H9 (cell line): ENCODE data around the gene OSBPL9. TPM values are rescaled to one million over a fixed set of nuclear protein-coding genes. Genes with fewer than 3 reads are reported as not detected.

Experiments used
- DNase-seq: peaks from one replicate; pipeline ENCODE4 v3.0.0-alpha.2; 2017
- H2AFZ ChIP-seq: one replicate; pipeline ENCODE4 v1.6.1; 2013; ENCODE audit warnings: mild to moderate bottlenecking, low read length, control low read depth, moderate library complexity
- H2AK5ac ChIP-seq: 2 replicates; pipeline ENCODE4 v1.6.1; 2013; ENCODE audit warnings: low read length, control low read depth, mixed read lengths; ENCODE audit not compliant: insufficient read length
- H2BK120ac ChIP-seq: one replicate; pipeline ENCODE4 v1.6.1; 2013; ENCODE audit warnings: low read depth, mild to moderate bottlenecking, low read length, control low read depth, inconsistent platforms; ENCODE audit not compliant: poor library complexity, severe bottlenecking
- H2BK12ac ChIP-seq: 2 replicates; pipeline ENCODE4 v1.6.1; 2013; ENCODE audit warnings: low read length, control low read depth, mixed read lengths, low read depth; ENCODE audit not compliant: insufficient read length
- H2BK15ac ChIP-seq: 2 replicates; pipeline ENCODE4 v1.6.1; 2013; ENCODE audit warnings: low read depth, low read length, control low read depth
- H2BK20ac ChIP-seq: one replicate; pipeline ENCODE4 v1.6.1; 2013; ENCODE audit warnings: low read depth, mild to moderate bottlenecking, low read length, control low read depth, inconsistent platforms; ENCODE audit not compliant: poor library complexity, severe bottlenecking
- H2BK5ac ChIP-seq: 2 replicates; pipeline ENCODE4 v1.6.1; 2013; ENCODE audit warnings: low read length, control low read depth, mixed read lengths; ENCODE audit not compliant: insufficient read length
- H3K14ac ChIP-seq: 2 replicates; pipeline ENCODE4 v1.6.1; 2013; ENCODE audit warnings: low read length, control low read depth; ENCODE audit not compliant: insufficient read depth
- H3K18ac ChIP-seq: 2 replicates; pipeline ENCODE4 v1.6.1; 2013; ENCODE audit warnings: low read depth, mild to moderate bottlenecking, mixed read lengths, low read length, control low read depth; ENCODE audit not compliant: insufficient read length
- H3K23ac ChIP-seq: 2 replicates; pipeline ENCODE4 v1.6.1; 2013; ENCODE audit warnings: low read length, control low read depth, mixed read lengths, low read depth; ENCODE audit not compliant: insufficient read length
- H3K23me2 ChIP-seq: 2 replicates; pipeline ENCODE4 v1.6.1; 2013; ENCODE audit warnings: low read depth, mild to moderate bottlenecking, mixed read lengths, low read length, control low read depth; ENCODE audit not compliant: insufficient read length, poor library complexity, severe bottlenecking
- H3K27ac ChIP-seq: 2 replicates; pipeline ENCODE4 v1.5.1; 2013; ENCODE audit warnings: low read length, control low read depth, mixed read lengths, low read depth; ENCODE audit not compliant: insufficient read length
- H3K27me3 ChIP-seq: 2 replicates; pipeline ENCODE4 v1.6.1; 2013; ENCODE audit warnings: low read length, control low read depth, inconsistent platforms; ENCODE audit not compliant: insufficient read depth
- H3K4ac ChIP-seq: 2 replicates; pipeline ENCODE4 v1.6.1; 2013; ENCODE audit warnings: low read depth, mild to moderate bottlenecking, control low read depth, inconsistent platforms, low read length, moderate library complexity
- H3K4me1 ChIP-seq: 2 replicates; pipeline ENCODE4 v1.6.1; 2013; ENCODE audit warnings: low read length, control low read depth, inconsistent platforms; ENCODE audit not compliant: insufficient read depth
- H3K4me2 ChIP-seq: 2 replicates; pipeline ENCODE4 v1.6.1; 2013; ENCODE audit warnings: low read length, control low read depth, mixed read lengths; ENCODE audit not compliant: insufficient read length, insufficient read depth
- H3K56ac ChIP-seq: 2 replicates; pipeline ENCODE4 v1.6.1; 2013; ENCODE audit warnings: low read depth, mild to moderate bottlenecking, mixed read lengths, low read length, control low read depth; ENCODE audit not compliant: insufficient read length
- H3K79me1 ChIP-seq: 2 replicates; pipeline ENCODE4 v1.6.1; 2013; ENCODE audit warnings: low read depth, mild to moderate bottlenecking, moderate library complexity, low read length, control low read depth, inconsistent platforms; ENCODE audit not compliant: insufficient read depth, poor library complexity, severe bottlenecking
- H3K79me2 ChIP-seq: 2 replicates; pipeline ENCODE4 v1.6.1; 2013; ENCODE audit warnings: low read length, control low read depth, inconsistent platforms; ENCODE audit not compliant: insufficient read depth
- H3K9ac ChIP-seq: 2 replicates; pipeline ENCODE4 v1.6.1; 2013; ENCODE audit warnings: low read length, control low read depth, mixed read lengths; ENCODE audit not compliant: insufficient read length; ENCODE audit errors: extremely low read depth
- H3K9me3 ChIP-seq: one replicate; pipeline ENCODE4 v1.6.1; 2013; ENCODE audit warnings: low read depth, low read length, inconsistent platforms; ENCODE audit not compliant: control insufficient read depth
- H3T11ph ChIP-seq: one replicate; pipeline ENCODE4 v1.6.1; 2013; ENCODE audit warnings: mild to moderate bottlenecking, low read length, control low read depth, inconsistent platforms
- H4K20me1 ChIP-seq: one replicate; pipeline ENCODE4 v1.6.1; 2013; ENCODE audit not compliant: control insufficient read depth, insufficient read length, insufficient read depth
- H4K5ac ChIP-seq: 2 replicates; pipeline ENCODE4 v1.6.1; 2013; ENCODE audit warnings: low read depth, mild to moderate bottlenecking, mixed read lengths, low read length, control low read depth; ENCODE audit not compliant: insufficient read length
- H4K8ac ChIP-seq: replicated peaks from 2 replicates; pipeline ENCODE4 v1.6.1; 2013; ENCODE audit warnings: low read length, control low read depth, mixed read lengths, low read depth; ENCODE audit not compliant: insufficient read length
- H4K91ac ChIP-seq: 2 replicates; pipeline ENCODE4 v1.6.1; 2013; ENCODE audit warnings: low read depth, mild to moderate bottlenecking, moderate library complexity, mixed read lengths, low read length, control low read depth; ENCODE audit not compliant: insufficient read length
- H3K27ac Mint-ChIP-seq, 3 experiments: 2 replicates in 2 of 3; 3 replicates in 1 of 3; pipeline ENCODE4 v1.8.0; 2020 to 2021; ENCODE audit warnings: mixed read lengths in 3 of 3, mild to moderate bottlenecking in 1 of 3, moderate library complexity in 1 of 3
- H3K27me3 Mint-ChIP-seq: 2 replicates; pipeline ENCODE4 v1.8.0; 2021; ENCODE audit warnings: low read depth, mild to moderate bottlenecking, moderate library complexity, mixed read lengths
- H3K36me3 Mint-ChIP-seq, 3 experiments: 2 replicates in 2 of 3; 3 replicates in 1 of 3; pipeline ENCODE4 v1.8.0; 2020 to 2021; ENCODE audit warnings: low read depth in 3 of 3, mixed read lengths in 3 of 3; ENCODE audit not compliant: insufficient read depth in 1 of 3
- H3K4me1 Mint-ChIP-seq, 2 experiments: 2 replicates each; pipeline ENCODE4 v1.8.0; 2020; ENCODE audit warnings: mixed read lengths in 2 of 2
- H3K4me3 Mint-ChIP-seq, 2 experiments: 2 replicates in 1 of 2; 3 replicates in 1 of 2; pipeline ENCODE4 v1.8.0; 2020 to 2021; ENCODE audit warnings: mild to moderate bottlenecking in 2 of 2, mixed read lengths in 2 of 2, moderate library complexity in 1 of 2
- H3K9me3 Mint-ChIP-seq, 2 experiments: 2 replicates in 1 of 2; 3 replicates in 1 of 2; pipeline ENCODE4 v1.8.0; 2020; ENCODE audit warnings: mild to moderate bottlenecking in 2 of 2, mixed read lengths in 2 of 2, moderate library complexity in 1 of 2
- WGBS: extraction: QIAGEN DNeasy Blood & Tissue Kit; methylation state at CpG from one replicate; pipeline ENCODE4 v1.1.7; 2013; ENCODE audit warnings: missing lambda C conversion rate, low lambda C conversion rate, mixed read lengths; ENCODE audit not compliant: insufficient read length; ENCODE audit errors: extremely low coverage; 5-methylcytosine and 5-hydroxymethylcytosine counted together
- total RNA-seq: library from RNA; stranded (reverse); gene quantifications from 2 replicates; pipeline ENCODE4 v1.2.1, GENCODE V29; 2021
- TF ChIP-seq, protein P1 (sequence below): fragments of 200-600 bp; sonication (generic); conservative IDR thresholded peaks from 3 replicates; pipeline ENCODE4 v1.8.0; 2021; ENCODE audit warnings: antibody characterized with exemption, mild to moderate bottlenecking

OSBPL9 gene
- total RNA-seq, 1 experiment from 2014 or later = 76.7 TPM

DNA sequence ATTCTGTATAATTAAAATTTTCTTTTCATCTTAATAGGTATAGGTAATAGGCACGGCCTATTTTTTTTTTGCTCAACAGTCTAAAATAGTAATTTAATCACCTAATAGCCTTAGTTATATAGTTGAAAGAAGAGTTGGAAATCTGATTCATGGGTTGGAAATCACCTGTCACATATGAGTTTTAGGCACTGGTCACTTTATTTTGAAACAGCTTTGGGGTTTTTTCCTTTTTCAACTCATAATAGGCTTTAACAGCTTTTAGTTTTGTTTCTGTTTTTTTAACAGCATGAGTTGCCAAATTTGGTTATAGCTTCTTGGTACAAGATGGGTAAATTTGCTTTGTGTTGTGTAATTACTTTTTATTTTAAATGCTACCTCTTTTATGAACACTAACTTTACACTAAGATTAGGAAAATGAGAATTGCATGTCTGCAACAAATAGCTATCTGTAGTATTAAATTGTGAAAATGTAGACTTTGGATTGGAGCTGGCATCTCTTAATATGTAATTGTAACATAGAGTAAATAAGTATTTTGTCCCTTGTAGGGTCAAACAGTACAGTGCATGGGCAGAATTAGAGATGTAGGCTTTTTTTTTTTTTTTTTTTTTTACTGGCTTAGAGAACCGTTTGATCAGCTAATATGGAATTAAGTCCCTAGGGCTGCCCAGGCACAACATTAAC lies 109.8 kb downstream of the OSBPL9 start:
- Histone ChIP-seq H4K91ac (no peak overlapping the region), H3K23ac (no peak overlapping the region), H2BK12ac (no peak overlapping the region), H2BK5ac (no peak overlapping the region), H3T11ph (no peak overlapping the region), H3K79me2 (peaks cover 3% of the 10 kb centered on the region; the same call in 1 of the 2 replicates), H4K20me1 (no peaks in the 10 kb centered on the region), H3K27me3 (no peaks in the 10 kb centered on the region), H3K9me3 (no peaks in the 10 kb centered on the region), H2AK5ac (no peak overlapping the region), H4K5ac (no peak overlapping the region), H3K9ac (no peak overlapping the region), H2AFZ (no peak overlapping the region), H3K79me1 (peaks cover 4% of the 10 kb centered on the region), H3K4ac (no peak overlapping the region), H3K56ac (no peak overlapping the region), H3K27ac (no peak overlapping the region), H3K4me1 (no peaks in the 10 kb centered on the region), H2BK20ac (no peak overlapping the region), H3K23me2 (peaks cover 7% of the 10 kb centered on the region), H2BK15ac (no peak overlapping the region), H3K14ac (no peak overlapping the region), H2BK120ac (no peak overlapping the region), H4K8ac (no peak overlapping the region), H3K18ac (no peak overlapping the region), H3K4me2 (no peak overlapping the region)
- Mint-ChIP-seq H3K4me1 (peaks cover 7 to 17% of the 10 kb centered on the region in 2 experiments), H3K9me3 (no peaks in the 10 kb centered on the region; a peak in 1 of 5 replicates), H3K4me3 (no peak overlapping the region), H3K27ac (no peak overlapping the region), H3K27me3 (no peaks in the 10 kb centered on the region), H3K36me3 (no peaks in the 10 kb centered on the region)
- TF ChIP-seq, protein P1, sequence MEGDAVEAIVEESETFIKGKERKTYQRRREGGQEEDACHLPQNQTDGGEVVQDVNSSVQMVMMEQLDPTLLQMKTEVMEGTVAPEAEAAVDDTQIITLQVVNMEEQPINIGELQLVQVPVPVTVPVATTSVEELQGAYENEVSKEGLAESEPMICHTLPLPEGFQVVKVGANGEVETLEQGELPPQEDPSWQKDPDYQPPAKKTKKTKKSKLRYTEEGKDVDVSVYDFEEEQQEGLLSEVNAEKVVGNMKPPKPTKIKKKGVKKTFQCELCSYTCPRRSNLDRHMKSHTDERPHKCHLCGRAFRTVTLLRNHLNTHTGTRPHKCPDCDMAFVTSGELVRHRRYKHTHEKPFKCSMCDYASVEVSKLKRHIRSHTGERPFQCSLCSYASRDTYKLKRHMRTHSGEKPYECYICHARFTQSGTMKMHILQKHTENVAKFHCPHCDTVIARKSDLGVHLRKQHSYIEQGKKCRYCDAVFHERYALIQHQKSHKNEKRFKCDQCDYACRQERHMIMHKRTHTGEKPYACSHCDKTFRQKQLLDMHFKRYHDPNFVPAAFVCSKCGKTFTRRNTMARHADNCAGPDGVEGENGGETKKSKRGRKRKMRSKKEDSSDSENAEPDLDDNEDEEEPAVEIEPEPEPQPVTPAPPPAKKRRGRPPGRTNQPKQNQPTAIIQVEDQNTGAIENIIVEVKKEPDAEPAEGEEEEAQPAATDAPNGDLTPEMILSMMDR = no peak
- WGBS = no CpG with 5 or more reads among the region's 2 CpGs
- DNase-seq = no peak
